HG03575 (cell line): ENCODE data around the gene OGDH.

ENCODE experiments used
- ATAC-seq: cut with Tn5 transposase; IDR thresholded peaks from one replicate; pipeline ENCODE4 v1.9.1; 2021; ENCODE audit not compliant: unreplicated experiment, insufficient number of reproducible peaks, low FRiP score; ENCODE audit errors: extremely low read depth

Gene OGDH

DNA sequence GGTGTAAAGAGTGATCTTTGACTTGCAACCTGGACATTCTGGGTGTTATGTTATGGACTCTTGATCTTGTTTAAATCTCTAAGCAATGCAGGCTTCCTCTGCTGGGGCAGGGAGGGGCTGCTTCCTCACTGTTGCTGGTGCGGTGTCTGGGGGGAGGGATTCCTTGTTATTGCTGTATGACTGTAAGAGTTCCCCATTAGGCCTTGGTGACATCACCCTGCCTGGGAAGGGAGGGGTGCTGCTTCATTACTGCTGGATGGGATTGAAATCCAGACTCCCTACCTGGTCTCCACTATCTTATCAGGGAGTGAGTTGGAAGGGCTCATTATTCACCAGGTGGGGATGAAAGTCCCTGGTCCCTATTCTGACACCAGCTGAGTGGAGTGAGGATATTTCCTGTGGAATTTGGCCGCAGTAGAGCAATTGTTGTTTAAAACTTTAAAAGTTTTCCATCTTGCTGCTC, 8.8 kb downstream of the OGDH start:
- no peak for ATAC-seq

DNA sequence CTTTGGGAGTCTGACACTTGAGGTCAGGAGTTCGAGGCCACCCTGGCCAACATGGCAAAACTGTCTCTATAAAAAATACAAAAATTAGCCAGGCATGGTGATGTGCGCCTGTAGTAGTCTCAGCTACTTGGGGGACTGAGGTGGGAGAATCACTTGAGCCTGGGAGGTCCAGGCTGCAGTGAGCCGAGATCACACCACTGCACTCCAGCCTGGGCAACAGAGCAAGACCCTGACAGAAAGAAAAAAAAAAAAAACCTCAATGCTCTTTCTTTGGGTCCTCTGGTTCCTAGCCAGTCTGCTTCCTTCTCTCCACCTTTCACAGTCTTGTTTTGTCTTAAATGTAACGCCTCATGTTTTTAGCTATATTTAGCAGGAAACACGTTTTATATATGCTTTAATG, 9.4 kb downstream of the OGDH start:
- no peak for ATAC-seq

DNA sequence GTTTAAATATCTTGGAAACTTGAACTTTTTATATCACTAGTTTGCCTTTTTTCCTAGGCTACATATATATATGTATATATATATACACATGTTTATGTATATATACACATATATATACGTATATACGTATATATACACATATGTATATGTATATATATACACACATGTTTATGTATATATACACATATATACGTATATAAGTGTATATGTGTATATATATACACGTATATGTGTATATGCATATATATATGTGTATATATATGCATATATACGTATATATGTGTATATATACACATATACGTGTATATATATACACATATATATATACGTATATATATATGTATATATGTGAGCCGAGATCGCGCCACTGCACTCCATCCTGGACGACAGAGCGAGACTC, 10.1 kb downstream of the OGDH start:
- no peak for ATAC-seq

DNA sequence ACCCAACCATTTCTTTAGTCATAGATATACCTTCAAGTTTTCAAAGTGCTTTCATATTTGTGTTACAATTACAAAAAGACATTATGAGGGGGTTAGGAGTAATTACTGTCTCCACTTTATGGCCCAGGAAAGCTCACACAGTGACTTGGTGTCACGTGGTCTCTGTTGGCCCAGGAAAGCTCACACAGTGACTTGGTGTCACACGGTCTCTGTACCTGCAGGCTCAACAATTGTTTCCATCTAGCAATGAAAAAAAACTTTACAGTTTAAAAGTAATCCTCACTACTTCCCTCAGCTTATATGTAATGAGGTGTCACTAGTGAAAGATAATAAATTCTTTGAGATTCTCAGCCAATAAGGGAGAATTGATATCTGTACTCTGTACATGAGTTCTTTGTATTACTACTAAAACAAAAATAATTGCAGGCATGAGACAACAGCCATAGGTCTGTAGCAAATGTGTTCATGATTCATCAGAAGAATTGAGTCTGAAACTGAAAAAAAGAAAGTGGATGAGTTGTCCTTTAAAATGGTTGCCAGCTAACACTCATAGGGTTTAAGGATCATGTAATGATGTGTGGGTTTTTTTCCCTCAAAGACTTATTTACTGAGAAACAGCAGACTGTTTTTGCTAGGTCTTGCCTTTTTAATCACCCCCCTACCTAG, 10.9 kb downstream of the OGDH start:
- ATAC-seq: no peak

DNA sequence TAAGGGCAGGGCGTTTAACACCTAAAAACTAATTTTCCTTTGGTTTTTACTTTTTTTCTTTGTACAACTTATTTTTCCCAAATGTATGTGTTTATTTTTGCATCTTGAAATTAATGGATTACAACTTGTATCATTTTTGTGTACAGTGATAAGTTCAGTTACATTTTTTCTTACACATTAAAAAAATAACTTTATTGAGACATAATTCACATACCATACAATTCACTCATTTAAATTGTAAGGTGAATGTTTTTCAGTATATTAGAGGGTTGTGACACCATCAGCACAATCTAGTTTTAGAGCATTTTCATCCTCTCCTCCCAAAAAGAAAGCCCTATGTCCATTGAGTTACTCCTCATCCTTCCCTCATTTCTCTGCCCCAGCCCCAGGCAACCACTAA, 11.6 kb downstream of the OGDH start:
- no peak for ATAC-seq

DNA sequence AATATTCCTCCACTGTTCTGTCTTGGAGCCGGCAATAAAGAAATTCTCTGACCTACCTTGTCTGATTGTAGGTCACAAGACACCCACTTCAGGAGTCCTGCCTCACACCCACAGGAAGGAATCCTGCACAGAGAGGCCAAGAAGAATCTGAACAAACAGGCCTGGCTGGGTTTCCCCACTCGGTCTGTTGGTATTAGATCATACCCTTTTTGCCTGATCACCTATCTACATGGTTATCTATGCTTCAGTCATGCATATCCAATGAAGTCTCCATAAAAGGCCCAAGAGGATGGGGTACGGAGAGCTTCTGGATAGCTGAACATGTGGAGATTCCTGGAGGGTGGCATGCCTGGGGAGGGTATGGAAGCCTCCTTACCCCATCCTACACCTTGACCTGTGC, 12.3 kb downstream of the OGDH start:
- no peak for ATAC-seq

DNA sequence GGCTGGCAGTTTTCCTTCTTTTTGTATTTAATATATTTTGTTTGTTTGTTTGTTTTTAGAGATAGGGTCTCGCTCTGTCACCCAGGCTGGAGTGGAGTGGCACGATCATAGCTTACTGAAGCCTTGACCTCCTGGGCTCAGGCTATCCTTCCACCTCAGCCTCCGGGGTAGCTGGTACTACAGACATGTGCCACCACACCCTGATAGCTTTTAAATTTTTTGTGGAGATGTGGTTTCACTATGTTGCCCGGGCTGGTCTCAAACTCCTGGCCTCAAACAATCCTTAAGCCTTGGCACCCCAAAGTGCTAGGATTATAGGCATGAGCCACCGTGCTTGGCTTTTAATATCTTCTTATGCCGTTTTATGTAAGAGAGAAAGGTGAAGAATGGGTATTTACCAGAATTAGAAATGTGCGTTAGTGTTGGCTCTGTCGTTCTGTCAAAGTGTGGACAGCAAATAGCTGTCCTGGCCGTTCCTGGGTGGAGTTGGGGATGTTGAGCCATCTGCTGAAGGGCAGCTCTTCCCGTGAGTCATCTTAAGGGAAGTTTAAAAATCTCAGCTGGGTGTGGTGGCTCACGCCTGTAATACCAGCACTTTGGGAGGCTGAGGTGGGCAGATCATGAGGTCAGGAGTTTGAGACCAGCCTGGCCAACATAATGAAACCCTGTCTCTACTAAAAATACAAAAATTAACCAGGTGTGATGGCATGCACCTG, 14.8 kb downstream of the OGDH start:
- no peak for ATAC-seq

DNA sequence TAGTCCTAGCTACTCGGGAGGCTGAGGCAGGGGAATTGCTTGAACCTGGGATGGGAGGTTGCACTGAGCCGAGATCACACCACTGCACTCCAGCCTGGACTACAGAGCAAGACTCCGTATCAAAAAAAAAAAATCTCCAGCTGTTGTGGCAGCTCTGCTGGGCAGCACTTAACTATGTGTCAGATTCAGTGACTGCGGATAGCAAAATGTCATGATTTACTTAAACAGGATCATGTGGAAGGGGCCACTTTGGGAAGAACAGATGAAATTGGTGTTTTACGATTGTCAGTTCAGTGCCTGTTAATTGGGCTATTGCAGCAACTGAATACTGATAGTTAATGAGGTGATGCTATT, 15.3 kb downstream of the OGDH start:
- no peak for ATAC-seq

DNA sequence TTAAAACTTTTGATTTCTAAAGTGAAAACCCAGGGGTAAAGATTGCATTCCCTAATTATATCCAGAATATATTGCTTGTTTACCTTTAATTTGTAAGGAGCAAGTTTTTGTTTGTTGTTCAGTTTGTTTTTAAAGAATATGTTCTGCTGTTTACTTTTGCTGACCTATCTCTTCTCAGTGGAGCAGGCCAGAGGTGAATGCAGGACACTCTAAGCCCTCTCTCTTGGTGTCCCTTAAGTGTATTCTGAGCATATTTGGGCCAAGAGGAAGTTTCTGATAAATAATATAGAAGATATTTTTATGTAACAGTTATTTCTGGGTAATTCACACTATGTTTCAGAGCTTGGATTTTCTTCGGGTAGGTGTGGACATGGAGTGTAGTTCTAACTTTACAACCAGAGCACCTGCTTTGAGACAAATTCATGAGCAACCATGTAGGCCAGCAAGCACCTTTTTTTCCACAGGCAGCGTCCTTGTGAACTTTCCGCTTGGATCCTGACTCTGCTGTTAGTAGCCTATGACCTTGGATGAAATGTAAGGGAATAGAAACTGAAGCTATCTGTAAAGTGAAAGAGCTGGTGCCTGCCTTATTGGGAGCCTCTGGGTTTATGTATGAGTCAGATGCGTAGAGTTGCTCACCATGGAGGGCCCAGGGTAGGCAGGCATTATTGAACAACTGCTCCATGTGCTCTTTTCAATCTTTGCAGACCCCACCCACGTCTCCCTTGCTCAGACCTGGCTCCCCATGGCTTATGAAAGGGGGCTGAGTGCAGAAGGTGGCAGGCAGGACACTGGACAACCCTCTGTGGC, 16.1 kb downstream of the OGDH start:
- ATAC-seq: no peak

DNA sequence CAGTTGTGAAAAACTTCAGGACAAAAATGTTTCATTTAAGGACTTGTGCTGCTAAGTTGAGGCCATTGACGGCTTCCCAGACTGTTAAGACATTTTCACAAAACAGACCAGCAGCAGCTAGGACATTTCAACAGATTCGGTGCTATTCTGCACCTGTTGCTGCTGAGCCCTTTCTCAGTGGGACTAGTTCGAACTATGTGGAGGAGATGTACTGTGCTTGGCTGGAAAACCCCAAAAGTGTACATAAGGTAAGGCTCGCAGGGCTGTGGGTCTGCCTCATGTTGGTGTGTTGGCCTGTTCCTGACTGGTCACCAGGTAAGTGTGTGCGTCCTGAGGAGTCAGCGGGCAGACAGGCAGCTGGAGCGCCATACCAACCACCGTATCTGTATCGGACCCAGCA, 17.9 kb downstream of the OGDH start:
- ATAC-seq: no peak

DNA sequence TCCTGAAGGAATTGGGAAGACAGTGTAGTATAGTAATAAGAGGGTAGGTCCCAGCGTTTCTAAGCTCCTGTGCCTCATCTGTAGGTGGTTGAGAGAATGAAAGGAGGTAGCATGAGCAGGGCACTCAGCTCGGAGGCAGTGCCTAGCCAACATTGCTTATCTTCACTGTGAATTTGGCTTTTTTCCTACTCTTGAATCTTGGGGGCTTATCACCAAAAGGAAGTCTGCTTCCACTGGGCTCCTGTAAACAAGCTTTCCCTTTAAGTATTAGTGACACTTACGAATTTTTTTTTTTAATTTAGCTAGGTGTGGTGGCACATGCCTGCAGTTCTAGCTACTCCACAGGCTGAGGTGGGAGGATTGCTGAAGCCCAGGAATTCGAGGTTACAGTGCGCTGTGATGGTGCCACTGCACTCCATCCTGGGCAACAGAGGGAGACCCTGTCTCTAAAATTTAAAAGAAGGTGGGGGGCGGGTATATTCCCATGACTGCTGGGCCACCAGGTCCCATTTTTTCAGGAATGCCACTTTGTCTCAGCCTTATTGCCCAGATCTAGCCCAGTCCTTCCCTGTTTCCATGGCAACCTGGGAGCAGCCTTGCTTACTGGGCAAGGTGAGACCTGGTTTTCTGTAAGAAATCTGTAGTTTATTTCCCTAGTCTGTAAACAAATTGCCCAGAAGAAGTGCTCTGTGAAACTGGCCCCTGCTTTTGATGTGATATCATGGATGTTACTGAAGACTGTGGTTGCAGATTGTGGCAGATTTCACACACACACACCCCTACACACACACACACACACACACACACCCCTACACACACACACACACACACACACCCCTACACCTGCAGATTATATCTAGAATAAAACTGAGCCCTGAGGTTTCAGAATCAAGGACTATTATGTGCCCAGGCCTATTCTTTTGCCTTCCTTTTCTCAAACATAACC, 19.4 kb downstream of the OGDH start:
- no peak for ATAC-seq

DNA sequence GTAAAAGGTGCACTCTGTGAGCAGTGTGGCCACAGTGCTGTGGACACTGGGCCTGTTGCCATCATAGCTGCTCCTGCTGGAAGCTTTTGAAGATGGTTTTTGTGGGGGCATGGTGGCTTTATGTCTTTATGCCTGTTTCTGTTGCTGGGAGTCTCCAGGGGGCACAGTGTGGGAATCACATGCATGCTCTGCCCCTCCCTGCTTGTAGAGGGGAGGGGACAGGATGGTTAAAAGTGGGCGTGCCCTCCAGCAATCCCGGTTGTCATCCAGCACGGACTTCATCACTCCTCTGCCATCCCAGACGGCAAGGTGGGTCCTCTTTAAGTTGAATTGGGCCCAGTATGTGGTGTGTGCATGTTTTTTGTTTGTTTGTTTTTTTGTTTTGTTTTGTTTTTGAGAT, 20.2 kb downstream of the OGDH start:
- ATAC-seq: no peak

DNA sequence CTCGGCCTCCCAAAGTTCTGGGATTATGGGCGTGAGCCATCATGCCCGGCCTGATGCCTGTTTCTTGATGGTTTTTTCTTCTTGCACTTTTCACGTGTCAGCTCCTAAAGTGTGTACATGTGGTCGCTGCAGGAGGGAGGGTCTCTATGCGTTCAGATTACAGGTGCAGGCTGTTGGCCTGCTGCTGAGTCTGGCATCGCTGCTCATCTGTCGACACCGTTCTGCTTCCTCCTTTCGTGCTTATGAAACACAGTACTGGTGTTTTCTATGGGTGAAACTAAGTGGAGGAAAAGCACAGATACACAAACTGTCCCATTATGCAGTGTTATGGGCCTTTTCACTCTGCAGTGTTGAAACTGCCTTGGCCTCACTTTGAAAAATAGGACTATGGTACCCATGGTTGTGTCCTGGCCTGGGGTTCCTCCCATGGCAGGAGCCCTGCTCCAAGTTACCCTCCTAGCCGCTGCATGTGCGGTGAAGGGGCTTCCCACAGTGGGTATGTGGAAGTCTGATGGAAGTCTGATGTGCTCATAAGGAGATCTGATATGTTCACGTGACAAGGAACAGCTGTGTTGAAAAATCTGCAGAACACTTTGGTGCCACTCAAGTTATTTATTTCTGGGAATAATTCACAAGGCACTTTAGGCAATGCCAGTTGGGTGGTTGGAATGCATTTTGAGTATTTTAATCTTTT, 23.5 kb downstream of the OGDH start:
- ATAC-seq: no peak

DNA sequence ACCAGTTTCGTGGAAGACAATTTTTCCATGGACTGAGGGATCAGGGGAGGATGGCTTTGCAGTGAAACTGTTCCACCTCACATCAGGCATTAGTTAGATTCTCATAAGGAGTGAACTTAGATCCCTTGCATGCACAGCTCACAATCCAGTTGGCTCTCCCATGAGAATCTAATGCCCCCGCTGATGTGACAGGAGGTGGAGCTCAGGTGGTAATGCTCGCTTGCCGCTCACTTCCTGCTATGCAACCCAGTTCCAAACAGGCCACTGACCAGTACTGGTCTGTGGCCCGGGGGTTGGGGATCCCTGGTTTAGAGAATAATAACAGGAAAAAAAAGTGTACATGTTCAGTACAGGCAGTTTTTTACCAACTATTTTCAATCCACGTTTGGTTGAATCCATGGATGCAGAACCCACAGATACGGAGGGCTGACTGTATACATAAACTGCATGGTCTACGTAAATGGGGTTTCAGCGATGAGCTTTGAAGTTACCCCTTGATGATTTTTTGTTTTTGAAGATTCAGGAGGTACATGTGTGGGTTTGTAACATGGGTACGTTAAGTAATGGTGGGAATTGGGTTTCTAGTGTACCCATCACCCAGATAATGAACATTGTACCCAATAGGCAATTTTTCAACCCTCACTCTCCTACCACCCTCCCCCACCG, 24.5 kb downstream of the OGDH start:
- no peak for ATAC-seq

DNA sequence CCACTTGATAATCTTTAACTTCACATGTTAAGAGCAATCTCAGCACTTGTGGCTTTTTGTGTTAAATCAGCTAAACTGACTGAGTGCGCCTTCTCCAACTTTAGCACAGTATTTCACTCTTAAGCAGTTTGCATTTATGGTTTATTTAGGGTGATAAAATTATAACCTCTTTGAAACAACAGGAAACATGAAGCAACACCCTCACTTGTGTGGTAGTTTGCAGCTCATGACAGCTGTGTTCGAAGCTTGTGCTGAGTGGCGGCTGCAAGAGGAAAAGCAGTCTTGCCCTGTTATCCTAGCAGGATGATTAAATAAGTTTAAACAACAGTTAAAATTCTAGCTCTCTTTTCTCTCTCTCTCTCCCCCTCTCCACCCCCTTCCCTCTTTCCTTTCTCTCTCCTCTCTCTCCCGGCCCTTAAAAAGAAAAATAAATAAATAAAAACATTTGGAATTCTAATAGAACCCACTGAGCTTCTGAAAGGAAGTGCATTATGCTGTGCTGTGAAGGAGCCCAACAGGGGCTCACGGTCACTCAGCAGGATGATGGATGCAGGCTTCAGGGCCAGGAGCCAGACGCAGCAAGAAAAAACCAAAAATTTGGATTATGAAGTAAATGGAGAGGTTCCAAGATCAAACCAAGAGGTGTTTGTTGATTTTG, 25.2 kb downstream of the OGDH start:
- ATAC-seq: no peak

DNA sequence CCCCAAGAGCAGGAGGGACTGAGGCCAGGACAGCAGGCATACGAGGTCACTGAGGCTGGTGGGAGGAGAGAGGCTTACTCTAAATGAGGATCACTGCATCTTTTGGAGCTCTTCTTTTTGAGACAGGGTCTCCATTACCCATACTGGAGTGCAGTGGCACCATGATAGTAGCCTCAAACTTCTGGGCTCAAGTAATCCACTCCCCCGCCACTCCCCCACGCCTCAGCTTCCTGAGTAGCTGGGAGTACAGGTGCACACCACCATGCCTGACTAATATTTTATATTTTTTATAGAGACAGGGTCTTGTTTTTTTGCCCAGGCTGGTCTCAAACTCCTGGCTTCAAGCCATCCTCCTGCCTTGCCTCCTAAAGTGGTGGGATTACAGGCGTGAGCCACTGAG, 25.8 kb downstream of the OGDH start:
- no peak for ATAC-seq

DNA sequence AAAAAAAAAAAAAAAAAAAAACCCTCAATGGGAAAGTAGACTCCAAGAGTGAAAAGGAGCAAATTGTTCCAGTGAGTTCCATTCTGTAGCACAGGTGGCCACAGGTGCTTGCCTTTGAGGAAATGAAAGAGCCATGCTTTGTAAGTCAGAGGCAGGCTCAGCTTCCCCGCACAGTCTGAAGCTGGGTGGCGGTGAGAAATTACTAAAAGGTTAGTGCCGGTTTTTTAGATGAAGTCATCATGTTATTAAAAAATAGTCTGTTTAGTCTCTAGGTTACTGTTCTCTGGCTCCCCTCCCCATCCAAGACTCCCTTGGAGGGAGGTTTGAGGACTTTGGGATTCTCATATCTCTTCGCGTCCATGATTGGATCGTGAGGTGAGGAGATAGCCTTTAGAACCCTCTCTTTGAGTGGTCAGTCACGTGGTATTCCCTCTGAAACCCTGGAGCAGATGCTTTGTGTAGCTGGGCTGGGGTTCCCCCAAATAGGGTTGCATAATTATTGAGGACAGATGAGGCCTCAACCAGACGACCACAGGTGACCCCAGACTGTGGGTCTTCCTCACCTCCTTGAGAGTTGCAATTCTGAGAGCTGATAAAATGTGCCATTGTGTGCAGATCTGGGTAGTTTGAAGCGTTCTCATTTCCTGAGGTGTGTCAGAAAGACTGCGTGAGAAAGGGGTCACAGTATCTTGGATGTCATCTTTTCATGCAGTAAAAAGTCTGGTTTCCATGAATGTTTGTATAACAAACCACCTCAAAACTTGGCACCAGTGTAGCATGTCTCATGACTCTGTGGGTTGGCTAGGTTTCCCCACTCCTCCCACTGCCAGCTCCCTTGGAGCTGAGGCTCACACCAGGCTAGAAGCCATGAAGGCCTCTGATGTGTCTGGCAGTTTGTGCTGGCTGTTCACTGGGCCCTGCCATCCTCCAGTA, 27.1 kb downstream of the OGDH start:
- ATAC-seq: peak; percentile 32
